Smooth muscle cell of the brain vasculature (primary cell): ENCODE measurements around the gene PRPSAP1.

ENCODE experiments used
- DNase-seq: peaks from one replicate; pipeline ENCODE4 v3.0.0-alpha.2; 2012; ENCODE audit warnings: low read depth, low spot score

PRPSAP1 gene

DNA sequence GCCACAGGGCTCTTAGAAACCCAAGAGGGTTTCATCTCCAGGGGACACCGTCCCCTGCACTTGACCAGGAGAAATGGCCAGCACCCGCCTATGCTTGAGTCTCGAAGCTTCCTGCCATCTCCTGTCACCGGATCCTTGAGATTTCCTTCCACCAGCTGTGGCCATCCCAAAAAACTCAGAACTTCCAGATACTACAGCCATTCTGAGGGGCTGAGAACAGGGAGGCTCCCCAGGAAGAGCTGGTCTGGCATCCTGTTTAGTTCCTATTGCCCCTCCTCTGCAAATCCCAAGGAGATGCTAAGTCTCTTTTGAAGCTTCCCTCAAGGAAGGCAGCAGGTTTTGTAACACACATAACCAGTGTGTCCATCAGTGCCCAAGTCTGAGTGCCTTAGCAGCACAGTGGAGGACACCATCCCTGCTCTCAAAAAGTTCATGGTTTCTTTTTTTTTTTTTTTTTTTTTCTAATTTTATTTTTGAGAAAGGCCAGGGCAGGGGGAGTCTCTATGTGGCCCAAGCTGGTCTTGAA, 86.6 kb downstream of the PRPSAP1 start:
- no peak for DNase-seq

DNA sequence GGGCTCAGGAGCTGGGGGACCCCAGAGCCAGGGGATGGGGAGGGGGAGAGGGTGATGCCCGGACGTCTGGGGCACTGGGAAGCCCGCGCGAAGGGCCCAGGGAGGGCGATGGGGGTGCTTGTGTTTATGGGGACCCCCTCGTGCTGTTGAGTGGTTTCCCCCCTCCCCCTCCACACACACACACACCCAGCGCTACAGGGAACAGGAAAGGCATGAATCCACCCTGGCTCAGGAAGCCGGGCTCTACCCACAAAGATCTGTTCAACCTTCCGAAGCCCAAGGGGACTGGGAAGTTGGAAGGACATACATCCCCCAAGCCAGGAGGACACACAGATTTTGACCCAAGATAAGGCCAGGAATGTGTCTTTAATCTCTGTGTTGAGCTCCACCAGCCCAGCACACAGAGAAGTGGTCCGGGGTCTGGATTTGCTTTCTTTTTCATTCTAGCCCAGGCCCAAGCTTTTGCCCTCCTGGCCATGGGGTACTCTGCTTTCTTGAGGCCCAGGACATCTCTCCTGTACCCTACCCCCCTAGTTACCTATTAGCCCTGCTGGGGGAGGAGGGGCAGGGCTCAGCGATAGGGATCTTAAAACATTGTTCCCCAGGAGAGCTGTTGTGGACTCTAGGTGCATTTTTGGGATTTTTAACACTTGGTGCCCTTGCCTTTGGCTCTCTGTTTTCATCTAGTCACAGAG, 87.3 kb downstream of the PRPSAP1 start:
- no peak for DNase-seq

- no peak for DNase-seq
Observed at GRCh38 chr17:76265624-76266243, 88.0 kb downstream of the PRPSAP1 start.

GRCh38 chr17:76264755-76265623, 88.7 kb downstream of the PRPSAP1 start, which contains the start of gene UBALD2:
UBALD2 (plus strand) TSS chr17:76265348; CDS start chr17:76265506, 158 bp downstream.
- DNase-seq = peak; percentile 99

DNA sequence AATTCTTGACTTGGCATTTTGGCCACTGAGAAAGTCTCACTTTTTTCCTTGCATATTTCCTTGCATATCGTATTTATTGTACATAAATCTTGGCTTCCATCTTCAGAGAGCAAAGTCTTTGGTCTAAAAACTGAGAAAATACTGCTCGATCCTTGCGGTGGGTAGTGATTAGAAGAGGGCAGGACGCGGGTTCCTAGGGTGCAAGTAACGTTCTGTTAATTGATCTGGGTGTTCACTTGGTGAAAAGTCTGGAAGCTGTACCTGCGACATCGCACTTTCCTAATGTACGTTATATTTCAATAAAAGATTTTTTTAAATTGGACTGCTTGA, 89.3 kb downstream of the PRPSAP1 start:
- no peak for DNase-seq

GRCh38 chr17:76263896-76264295, 89.8 kb downstream of the PRPSAP1 start:
- DNase-seq = no peak

DNA sequence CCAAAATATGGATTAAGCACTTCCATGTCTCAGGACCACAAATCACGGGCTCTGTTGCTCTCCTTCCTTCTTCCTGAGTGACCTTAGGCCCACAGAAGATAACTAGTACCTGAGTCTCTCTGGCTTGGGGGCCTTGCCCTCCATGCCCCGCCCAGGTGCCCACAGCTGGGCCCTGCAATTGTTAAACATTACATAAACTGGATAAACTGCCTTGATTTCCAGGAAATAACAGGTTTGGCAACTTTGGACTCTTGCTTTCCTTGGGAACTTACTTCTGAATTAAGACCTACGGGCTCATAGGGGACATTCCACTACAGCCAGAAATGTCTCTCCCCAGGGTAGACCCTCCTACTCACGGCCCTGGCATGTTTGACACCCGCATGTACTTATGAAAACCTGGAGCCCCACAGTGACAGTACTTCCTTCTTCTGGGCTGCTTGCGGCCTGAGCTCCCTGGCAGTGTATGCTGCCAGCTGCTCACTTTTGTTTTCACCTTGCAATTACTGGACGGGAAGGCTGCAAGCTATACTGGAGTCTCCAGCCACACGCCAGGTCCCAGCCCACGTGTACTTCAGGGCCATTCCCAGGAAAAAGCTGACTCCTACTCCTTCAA, 90.9 kb downstream of the PRPSAP1 start:
- no peak for DNase-seq

DNA sequence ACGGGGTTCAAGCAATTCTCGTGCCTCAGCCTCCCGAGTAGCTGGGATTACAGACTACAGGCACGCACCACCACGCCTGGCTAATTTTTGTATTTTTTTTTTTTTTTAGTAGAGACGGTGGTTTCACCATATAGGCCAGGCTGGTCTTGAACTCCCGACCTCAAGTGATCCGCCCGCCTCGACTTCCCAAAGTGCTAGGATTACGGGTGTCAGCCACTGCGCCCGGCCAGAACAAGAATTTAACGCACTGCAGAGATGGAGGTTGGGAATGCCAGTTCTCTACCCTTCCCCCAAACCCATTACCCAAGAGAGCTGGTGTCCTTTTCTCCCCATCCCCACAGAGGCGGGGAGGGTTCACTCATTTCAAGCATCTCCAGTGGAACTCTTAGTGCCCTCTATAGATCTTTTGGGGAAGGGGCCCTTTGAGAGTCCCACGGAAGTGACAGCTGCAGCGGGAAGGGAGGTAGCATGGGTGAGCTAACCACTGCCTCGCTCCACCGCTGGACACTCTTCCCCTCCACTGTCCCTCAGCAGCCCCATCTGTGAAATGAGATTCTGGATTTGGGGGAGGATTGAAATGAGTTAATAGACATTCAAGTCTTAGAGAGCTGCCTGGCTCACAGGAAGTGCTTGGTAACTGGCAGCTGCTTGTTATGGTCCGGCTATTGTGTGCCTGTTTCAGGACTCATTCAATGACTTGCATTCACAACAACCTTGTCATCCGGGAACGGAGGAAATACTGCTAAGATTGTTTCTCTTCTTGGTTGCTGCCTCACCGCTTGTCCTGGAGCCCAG, 92.1 kb downstream of the PRPSAP1 start:
- DNase-seq = no peak

- DNase-seq = no peak
Observed at GRCh38 chr17:76260669-76261068, 93.0 kb downstream of the PRPSAP1 start.

GRCh38 chr17:76260220-76260619, 93.5 kb downstream of the PRPSAP1 start:
- no peak for DNase-seq
